ENCODE results near the gene ARHGAP25. TPM values are rescaled to one million over a fixed set of nuclear protein-coding genes. Genes with fewer than 3 reads are reported as not detected.

Gene ARHGAP25
- total RNA-seq, 2 experiments from 2014 or later, result 18.6 to 43.8 TPM

GRCh38 chr2:68837164-68837860 lies 102.7 kb downstream of the ARHGAP25 start:
- Histone ChIP-seq H3K4me2 (ENCODE audit: low read length) (no peak overlapping the region), H3K4me1 (ENCODE audit: insufficient read depth, low read length, poor library complexity, severe bottlenecking) (peaks cover 50% of the 10 kb centered on the region), H3K9me3 (ENCODE audit: low read length) (peaks cover 19% of the 10 kb centered on the region), H3K27ac (ENCODE audit: low read depth, low read length, poor library complexity, severe bottlenecking) (no peak overlapping the region), H2AFZ (ENCODE audit: low read length) (peak overlapping the region; percentile 69; the same call in 1 of the 2 replicates), H3K36me3 (ENCODE audit: insufficient read depth, low read length) (no peaks in the 10 kb centered on the region), H4K20me1 (ENCODE audit: insufficient read depth, low read length) (no peaks in the 10 kb centered on the region), H3K4me3 (ENCODE audit: low read depth, low read length, poor library complexity, severe bottlenecking) (no peak overlapping the region), H3K79me2 (ENCODE audit: insufficient read depth, low read depth, low read length) (no peaks in the 10 kb centered on the region), H3K9me2 (ENCODE audit: insufficient read depth, low read length) (no peaks in the 10 kb centered on the region)
- intact Hi-C loops (cut with micrococcal nuclease; ENCODE audit: unreplicated experiment), result loop anchor here (1.0 to 5.0 kb wide), 4 partner anchors 61 to 375 kb away; no protein-coding TSS in a partner anchor
- ChIA-PET CTCF (ENCODE audit: unreplicated experiment) (interaction anchor here (0.7 to 1.6 kb wide), 2 partner anchors 84 to 86 kb away, joined by 3 to 5 read pairs; no protein-coding TSS in a partner anchor), POLR2A (interaction anchor here (0.6 kb wide), 1 partner anchor 73 kb away, joined by 4 read pairs; no protein-coding TSS in a partner anchor)
- no TSS peak for BruUV-seq (replicated peaks)
- peak; percentile 85 for DNase-seq (ENCODE audit: low spot score)
- TF ChIP-seq EZH2phosphoT487 (IDR thresholded peaks at IDR 0.05; ENCODE audit: borderline replicate concordance, low read depth, low read length), result no peak
- TF ChIP-seq CTCF (conservative IDR thresholded peaks at IDR 0.05; ENCODE audit: low read length), result peak; percentile 97

- H3K36me3 ChIP-seq (ENCODE audit: insufficient read depth, low read length), result no peaks in the 10 kb centered on the region
- no peak for TF ChIP-seq EZH2phosphoT487 (IDR thresholded peaks at IDR 0.05; ENCODE audit: borderline replicate concordance, low read depth, low read length)
- no peak for TF ChIP-seq CTCF (conservative IDR thresholded peaks at IDR 0.05; ENCODE audit: low read length)
- peak overlapping the region; percentile 69; the same call in 1 of the 2 replicates for H2AFZ ChIP-seq (ENCODE audit: low read length)
- H3K4me1 ChIP-seq (ENCODE audit: insufficient read depth, low read length, poor library complexity, severe bottlenecking), result peaks cover 44% of the 10 kb centered on the region
- no peaks in the 10 kb centered on the region for H3K9me2 ChIP-seq (ENCODE audit: insufficient read depth, low read length)
- no peak overlapping the region for H3K4me2 ChIP-seq (ENCODE audit: low read length)
- intact Hi-C loops (cut with micrococcal nuclease; ENCODE audit: unreplicated experiment), result loop anchor here (1.0 to 5.0 kb wide), 4 partner anchors 61 to 376 kb away; no protein-coding TSS in a partner anchor
- no TSS peak for BruUV-seq (replicated peaks)
- H4K20me1 ChIP-seq (ENCODE audit: insufficient read depth, low read length), result no peaks in the 10 kb centered on the region
- ChIA-PET POLR2A (no interaction called here), CTCF (ENCODE audit: unreplicated experiment) (no interaction called here)
- H3K79me2 ChIP-seq (ENCODE audit: insufficient read depth, low read depth, low read length), result no peaks in the 10 kb centered on the region
- H3K27ac ChIP-seq (ENCODE audit: low read depth, low read length, poor library complexity, severe bottlenecking), result no peak overlapping the region
- DNase-seq (ENCODE audit: low spot score), result no peak
- no peak overlapping the region for H3K4me3 ChIP-seq (ENCODE audit: low read depth, low read length, poor library complexity, severe bottlenecking)
- peaks cover 19% of the 10 kb centered on the region for H3K9me3 ChIP-seq (ENCODE audit: low read length)
These were observed 103.3 kb downstream of the ARHGAP25 start for GRCh38 chr2:68837861-68838341.
